Suprapubic skin (tissue), 4 donors: ENCODE measurements around the gene RNF17. TPM values are rescaled to one million over a fixed set of nuclear protein-coding genes. Genes with fewer than 3 reads are reported as not detected.
"Not testable (repeated sequence)": the region's sequence is repeated elsewhere in the genome, so short reads cannot be mapped to it uniquely, and the experiment has no call there.

Source experiments
- DNase-seq, 2 donors: peaks; one replicate each; pipeline ENCODE4 v3.0.0-alpha.2; 2019; ENCODE audit warnings: low spot score in 2 of 2
- H3K27ac ChIP-seq: fragments of 200-600 bp; sonication (generic); one replicate; pipeline ENCODE4 v1.5.1; 2019
- H3K27me3 ChIP-seq: fragments of 200-600 bp; sonication (generic); one replicate; pipeline ENCODE4 v1.5.1; 2019
- H3K36me3 ChIP-seq: fragments of 200-600 bp; sonication (generic); one replicate; pipeline ENCODE4 v1.5.1; 2019
- H3K4me1 ChIP-seq: fragments of 200-600 bp; sonication (generic); one replicate; pipeline ENCODE4 v1.5.1; 2019
- H3K4me3 ChIP-seq: fragments of 200-600 bp; sonication (generic); one replicate; pipeline ENCODE4 v1.5.1; 2019; ENCODE audit warnings: mild to moderate bottlenecking
- H3K9me3 ChIP-seq: fragments of 200-600 bp; sonication (generic); one replicate; pipeline ENCODE4 v1.5.1; 2019
- CTCF ChIP-seq, 2 donors: fragments of 200-600 bp in 1 of 2; fragments of 450-650 bp in 1 of 2; sonication (generic) in 1 of 2; IDR thresholded peaks; one replicate each; pipeline ENCODE4 v1.5.1; 2016 to 2019; ENCODE audit warnings: antibody characterized with exemption in 2 of 2, mild to moderate bottlenecking in 1 of 2, moderate library complexity in 1 of 2
- EP300 ChIP-seq: sonication (generic); formaldehyde crosslinking; IDR thresholded peaks from one replicate; pipeline ENCODE4 v1.6.1; 2017; ENCODE audit warnings: antibody characterized with exemption
- POLR2A ChIP-seq, 2 donors: fragments of 450-650 bp; IDR thresholded peaks; one replicate each; pipeline ENCODE4 v1.6.1; 2017; ENCODE audit warnings: antibody characterized with exemption in 2 of 2, mild to moderate bottlenecking in 2 of 2, moderate library complexity in 2 of 2
- POLR2AphosphoS5 ChIP-seq, 3 donors: sonication (generic); formaldehyde crosslinking; IDR thresholded peaks; one replicate each; pipeline ENCODE4 v1.6.1; 2017; ENCODE audit warnings: antibody characterized with exemption in 3 of 3
- WGBS: methylation state at CpG from one replicate; pipeline ENCODE4 v1.1.5; 2018; 5-methylcytosine and 5-hydroxymethylcytosine counted together
- total RNA-seq, 4 donors: library from RNA; depleted of rRNA; stranded (reverse); fragments of >200 nt; gene quantifications; one replicate each; pipeline ENCODE4 v1.1.0, GENCODE V29; 2016

RNF17 gene
- total RNA-seq, 4 donors from 2014 or later, result not detected

- no peak overlapping the region for H3K27ac ChIP-seq
- WGBS, result 93% methylated on average over 12 of the region's 12 CpGs
- H3K27me3 ChIP-seq, result peaks cover 17% of the 10 kb centered on the region
- DNase-seq, result no peak
- TF ChIP-seq CTCF (IDR thresholded peaks at IDR 0.05) (no peak), EP300 (no peak), POLR2AphosphoS5 (IDR thresholded peaks at IDR 0.05) (no peak), POLR2A (IDR thresholded peaks at IDR 0.05) (no peak)
- H3K36me3 ChIP-seq, result no peaks in the 10 kb centered on the region
- no peaks in the 10 kb centered on the region for H3K4me1 ChIP-seq
- H3K9me3 ChIP-seq, result no peaks in the 10 kb centered on the region
- H3K4me3 ChIP-seq, result no peak overlapping the region
Observed at GRCh38 chr13:24719139-24719538, 44.8 kb upstream of the RNF17 start.

- DNase-seq, result no peak
- H3K4me3 ChIP-seq, result no peak overlapping the region
Observed at GRCh38 chr13:24723206-24723605, 40.8 kb upstream of the RNF17 start.

GRCh38 chr13:24724714-24725113 lies 39.3 kb upstream of the RNF17 start:
- Histone ChIP-seq H3K9me3 (no peaks in the 10 kb centered on the region), H3K27me3 (peaks cover 18% of the 10 kb centered on the region), H3K36me3 (no peaks in the 10 kb centered on the region), H3K27ac (no peak overlapping the region), H3K4me1 (no peaks in the 10 kb centered on the region), H3K4me3 (no peak overlapping the region)
- 58% methylated on average over 2 of the region's 2 CpGs for WGBS
- no peak for DNase-seq
- TF ChIP-seq EP300, result no peak
- no peak for TF ChIP-seq POLR2AphosphoS5 (IDR thresholded peaks at IDR 0.05)
- no peak for TF ChIP-seq CTCF (IDR thresholded peaks at IDR 0.05)
- TF ChIP-seq POLR2A (IDR thresholded peaks at IDR 0.05), result no peak

More at GRCh38 chr13:24723206-24723605, 40.8 kb upstream of the RNF17 start:
- H3K27me3 ChIP-seq, result peaks cover 25% of the 10 kb centered on the region
- H3K4me1 ChIP-seq, result no peaks in the 10 kb centered on the region
- no peak overlapping the region for H3K27ac ChIP-seq
- no peaks in the 10 kb centered on the region for H3K36me3 ChIP-seq
- H3K9me3 ChIP-seq, result no peaks in the 10 kb centered on the region
- TF ChIP-seq CTCF (IDR thresholded peaks at IDR 0.05) (no peak), POLR2A (IDR thresholded peaks at IDR 0.05) (no peak), EP300 (no peak), POLR2AphosphoS5 (IDR thresholded peaks at IDR 0.05) (no peak)
- WGBS, result 70% methylated on average over 10 of the region's 12 CpGs

- no peaks in the 10 kb centered on the region for H3K9me3 ChIP-seq
- H3K36me3 ChIP-seq, result no peaks in the 10 kb centered on the region
- no peak overlapping the region for H3K27ac ChIP-seq
- H3K4me1 ChIP-seq, result no peaks in the 10 kb centered on the region
- WGBS, result 86% methylated on average over 5 of the region's 5 CpGs
- no peak for TF ChIP-seq EP300
- TF ChIP-seq POLR2A (IDR thresholded peaks at IDR 0.05), result no peak
- TF ChIP-seq CTCF (IDR thresholded peaks at IDR 0.05), result no peak
- TF ChIP-seq POLR2AphosphoS5 (IDR thresholded peaks at IDR 0.05), result no peak
- DNase-seq, result no peak
- H3K27me3 ChIP-seq, result peaks cover 18% of the 10 kb centered on the region
- no peak overlapping the region for H3K4me3 ChIP-seq
Observed at GRCh38 chr13:24725379-24725778, 38.6 kb upstream of the RNF17 start.

GRCh38 chr13:24727731-24728601 lies 36.0 kb upstream of the RNF17 start:
- no peak for DNase-seq
- WGBS, result 58% methylated on average over 24 of the region's 24 CpGs
- H3K27ac ChIP-seq, result no peak overlapping the region
- H3K4me3 ChIP-seq, result no peak overlapping the region
- peak; percentile 43 to 63 for TF ChIP-seq CTCF (IDR thresholded peaks at IDR 0.05)
- TF ChIP-seq POLR2AphosphoS5 (IDR thresholded peaks at IDR 0.05), result no peak
- TF ChIP-seq EP300, result no peak
- no peak for TF ChIP-seq POLR2A (IDR thresholded peaks at IDR 0.05)
- H3K36me3 ChIP-seq, result no peaks in the 10 kb centered on the region
- peaks cover 18% of the 10 kb centered on the region for H3K27me3 ChIP-seq
- peaks cover 3% of the 10 kb centered on the region for H3K9me3 ChIP-seq
- no peaks in the 10 kb centered on the region for H3K4me1 ChIP-seq

- peaks cover 14% of the 10 kb centered on the region for H3K27me3 ChIP-seq
- H3K4me3 ChIP-seq, H3K27ac ChIP-seq, DNase-seq, H3K9me3 ChIP-seq, H3K4me1 ChIP-seq, H3K36me3 ChIP-seq: not testable (repeated sequence)
- 96% methylated on average over 4 of the region's 4 CpGs for WGBS
Observed at GRCh38 chr13:24730873-24731567, 32.9 kb upstream of the RNF17 start.
